HEK293 (cell line): ENCODE data around the gene VPS13D.

Experiments used
- CTCF ChIA-PET: fragments of 350-600 bp; formaldehyde crosslinking; extraction: SDS; loops from one replicate; lab custom pipeline; 2021; ENCODE audit warnings: antibody characterized with exemption; lab: Yijun Ruan, JAX
- POLR2A ChIA-PET: fragments of 300-600 bp; formaldehyde crosslinking; extraction: SDS; loops from one replicate; lab custom pipeline; 2020; ENCODE audit warnings: antibody characterized with exemption, inconsistent platforms; lab: Yijun Ruan, JAX
- H3K27ac ChIP-seq: fragments of 200-500 bp; sonication (Bioruptor generic); 2 replicates; pipeline ENCODE4 v1.5.1; 2014; ENCODE audit warnings: low read depth, low read length, control low read depth, inconsistent platforms; ENCODE audit errors: extremely low read depth
- H3K36me3 ChIP-seq, 2 experiments: fragments of 200-500 bp in 1 of 2; sonication (Bioruptor generic) in 1 of 2; 1 replicate in 1 of 2; 2 replicates in 1 of 2; pipeline ENCODE4 v1.5.1; 2014 to 2017; ENCODE audit warnings: inconsistent platforms in 2 of 2, low read length in 2 of 2; ENCODE audit not compliant: control insufficient read depth in 2 of 2, insufficient read depth in 1 of 2
- H3K4me1 ChIP-seq: fragments of 200-500 bp; sonication (Bioruptor generic); 2 replicates; pipeline ENCODE4 v1.5.1; 2014; ENCODE audit warnings: mild to moderate bottlenecking, low read length, inconsistent platforms; ENCODE audit not compliant: control insufficient read depth, insufficient read depth
- H3K4me3 ChIP-seq: 2 replicates; pipeline ENCODE4 v1.5.1; 2011; ENCODE audit warnings: low read depth, mild to moderate bottlenecking, control low read depth, low read length, moderate library complexity
- H3K9me3 ChIP-seq: fragments of 200-500 bp; sonication (Bioruptor generic); 2 replicates; pipeline ENCODE4 v1.5.1; 2014; ENCODE audit warnings: low read depth, low read length, inconsistent platforms; ENCODE audit not compliant: control insufficient read depth, insufficient read depth
- GLIS2 ChIP-seq: fragments of 450-650 bp; formaldehyde crosslinking; IDR thresholded peaks from 2 replicates; pipeline ENCODE4 v1.5.1; 2016; ENCODE audit warnings: missing biosample characterization, missing genetic modification characterization
- MZF1 ChIP-seq: fragments of 450-650 bp; formaldehyde crosslinking; IDR thresholded peaks from 2 replicates; pipeline ENCODE4 v1.5.1; 2017; ENCODE audit warnings: missing biosample characterization, missing genetic modification characterization, borderline replicate concordance
- OVOL3 ChIP-seq: fragments of 450-650 bp; formaldehyde crosslinking; IDR thresholded peaks from 2 replicates; pipeline ENCODE4 v1.5.1; 2016; ENCODE audit warnings: missing biosample characterization, missing genetic modification characterization
- RBAK ChIP-seq: fragments of 450-650 bp; formaldehyde crosslinking; IDR thresholded peaks from 2 replicates; pipeline ENCODE4 v1.5.1; 2016; ENCODE audit warnings: missing biosample characterization, missing genetic modification characterization
- ZBTB1 ChIP-seq: fragments of 450-650 bp; formaldehyde crosslinking; IDR thresholded peaks from 2 replicates; pipeline ENCODE4 v1.5.1; 2016; ENCODE audit warnings: missing biosample characterization, missing genetic modification characterization
- ZBTB17 ChIP-seq: fragments of 450-650 bp; formaldehyde crosslinking; IDR thresholded peaks from 2 replicates; pipeline ENCODE4 v1.5.1; 2016; ENCODE audit warnings: missing biosample characterization, missing genetic modification characterization
- ZBTB26 ChIP-seq: fragments of 450-650 bp; formaldehyde crosslinking; optimal IDR thresholded peaks from 2 replicates; pipeline ENCODE3; 2016; ENCODE audit warnings: missing biosample characterization, mild to moderate bottlenecking, missing genetic modification characterization
- ZNF114 ChIP-seq: fragments of 450-650 bp; formaldehyde crosslinking; IDR thresholded peaks from 2 replicates; pipeline ENCODE4 v1.5.0; 2017; ENCODE audit warnings: missing biosample characterization, missing genetic modification characterization
- ZNF140 ChIP-seq: fragments of 450-650 bp; formaldehyde crosslinking; IDR thresholded peaks from 2 replicates; pipeline ENCODE4 v1.5.1; 2016; ENCODE audit warnings: missing biosample characterization, missing genetic modification characterization
- ZNF175 ChIP-seq: fragments of 450-650 bp; formaldehyde crosslinking; IDR thresholded peaks from 2 replicates; pipeline ENCODE4 v1.5.1; 2016; ENCODE audit warnings: missing biosample characterization, missing genetic modification characterization
- ZNF362 ChIP-seq: fragments of 450-650 bp; formaldehyde crosslinking; IDR thresholded peaks from 2 replicates; pipeline ENCODE4 v1.5.1; 2016; ENCODE audit warnings: missing biosample characterization, missing genetic modification characterization
- ZNF394 ChIP-seq: fragments of 450-650 bp; formaldehyde crosslinking; IDR thresholded peaks from 2 replicates; pipeline ENCODE4 v1.5.1; 2016; ENCODE audit warnings: missing biosample characterization, missing genetic modification characterization, mild to moderate bottlenecking, moderate library complexity, borderline replicate concordance
- ZNF548 ChIP-seq: fragments of 450-650 bp; formaldehyde crosslinking; IDR thresholded peaks from 2 replicates; pipeline ENCODE4 v1.5.1; 2016; ENCODE audit warnings: missing biosample characterization, missing genetic modification characterization
- ZNF558 ChIP-seq: fragments of 450-650 bp; formaldehyde crosslinking; IDR thresholded peaks from 2 replicates; pipeline ENCODE4 v1.5.1; 2016; ENCODE audit warnings: missing biosample characterization, missing genetic modification characterization
- ZNF560 ChIP-seq: fragments of 450-650 bp; formaldehyde crosslinking; IDR thresholded peaks from 2 replicates; pipeline ENCODE4 v1.5.1; 2017; ENCODE audit warnings: missing biosample characterization, missing genetic modification characterization, borderline replicate concordance
- ZNF561 ChIP-seq: fragments of 450-650 bp; IDR thresholded peaks from 2 replicates; pipeline ENCODE4 v1.5.1; 2018; ENCODE audit warnings: missing biosample characterization, missing genetic modification characterization, borderline replicate concordance
- ZNF600 ChIP-seq: fragments of 450-650 bp; formaldehyde crosslinking; IDR thresholded peaks from 2 replicates; pipeline ENCODE4 v1.5.1; 2016; ENCODE audit warnings: missing biosample characterization, missing genetic modification characterization
- ZNF692 ChIP-seq: fragments of 450-650 bp; formaldehyde crosslinking; IDR thresholded peaks from 2 replicates; pipeline ENCODE4 v1.5.1; 2016; ENCODE audit warnings: missing biosample characterization, missing genetic modification characterization
- ZNF747 ChIP-seq: fragments of 450-650 bp; formaldehyde crosslinking; IDR thresholded peaks from 2 replicates; pipeline ENCODE4 v1.5.1; 2016; ENCODE audit warnings: missing biosample characterization, missing genetic modification characterization
- ZNF768 ChIP-seq: fragments of 450-650 bp; formaldehyde crosslinking; IDR thresholded peaks from 2 replicates; pipeline ENCODE4 v1.5.1; 2018; ENCODE audit warnings: missing biosample characterization, mild to moderate bottlenecking, missing genetic modification characterization
- ZNF785 ChIP-seq: fragments of 450-650 bp; formaldehyde crosslinking; IDR thresholded peaks from 2 replicates; pipeline ENCODE4 v1.5.1; 2016; ENCODE audit warnings: missing biosample characterization, missing genetic modification characterization
- TF ChIP-seq, protein P1 (sequence below): fragments of 450-650 bp; formaldehyde crosslinking; IDR thresholded peaks from 2 replicates; pipeline ENCODE4 v1.5.1; 2016; ENCODE audit warnings: missing biosample characterization, missing genetic modification characterization

The VPS13D gene

GRCh38 chr1:12439073-12439472, 209.2 kb downstream of the VPS13D start (continued):
- no peak for TF ChIP-seq ZNF175 (tag by site-specific recombination)
- TF ChIP-seq, protein P1, sequence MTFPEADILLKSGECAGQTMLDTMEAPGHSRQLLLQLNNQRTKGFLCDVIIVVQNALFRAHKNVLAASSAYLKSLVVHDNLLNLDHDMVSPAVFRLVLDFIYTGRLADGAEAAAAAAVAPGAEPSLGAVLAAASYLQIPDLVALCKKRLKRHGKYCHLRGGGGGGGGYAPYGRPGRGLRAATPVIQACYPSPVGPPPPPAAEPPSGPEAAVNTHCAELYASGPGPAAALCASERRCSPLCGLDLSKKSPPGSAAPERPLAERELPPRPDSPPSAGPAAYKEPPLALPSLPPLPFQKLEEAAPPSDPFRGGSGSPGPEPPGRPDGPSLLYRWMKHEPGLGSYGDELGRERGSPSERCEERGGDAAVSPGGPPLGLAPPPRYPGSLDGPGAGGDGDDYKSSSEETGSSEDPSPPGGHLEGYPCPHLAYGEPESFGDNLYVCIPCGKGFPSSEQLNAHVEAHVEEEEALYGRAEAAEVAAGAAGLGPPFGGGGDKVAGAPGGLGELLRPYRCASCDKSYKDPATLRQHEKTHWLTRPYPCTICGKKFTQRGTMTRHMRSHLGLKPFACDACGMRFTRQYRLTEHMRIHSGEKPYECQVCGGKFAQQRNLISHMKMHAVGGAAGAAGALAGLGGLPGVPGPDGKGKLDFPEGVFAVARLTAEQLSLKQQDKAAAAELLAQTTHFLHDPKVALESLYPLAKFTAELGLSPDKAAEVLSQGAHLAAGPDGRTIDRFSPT (tag by site-specific recombination): no peak

DNA sequence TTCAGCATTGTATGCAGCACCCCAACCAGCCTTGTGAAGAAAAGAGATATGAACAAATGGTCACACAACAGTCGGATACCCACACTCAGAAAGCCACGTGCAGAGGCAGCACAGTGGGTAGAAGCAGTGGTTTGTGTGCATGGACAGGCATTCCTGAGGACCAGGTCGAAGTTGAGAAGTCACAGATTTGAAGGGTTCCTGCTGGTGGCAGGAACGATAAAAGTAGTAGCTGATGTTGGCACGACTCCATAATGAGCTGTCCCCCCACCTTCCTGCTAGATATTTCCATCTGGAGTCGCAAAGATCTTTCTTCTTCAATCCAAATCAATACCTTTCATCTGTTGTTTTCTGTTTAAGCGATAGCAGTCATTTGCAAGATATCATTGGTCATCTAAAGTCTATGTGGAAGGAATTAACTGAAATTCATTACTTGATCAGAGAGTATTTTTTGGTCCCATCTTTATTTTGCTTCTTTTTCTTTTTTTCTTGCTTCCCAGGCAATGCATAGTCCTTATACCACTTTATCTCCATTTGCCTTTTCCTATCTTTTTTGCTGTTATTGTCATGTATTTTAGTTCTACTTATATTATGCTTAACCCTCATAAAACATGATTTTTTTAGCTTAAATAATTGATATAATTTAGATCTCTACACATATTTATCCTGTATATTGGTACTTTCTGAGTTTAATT, 211.7 kb downstream of the VPS13D start:
- TF ChIP-seq ZBTB17 (tag by site-specific recombination) (no peak), OVOL3 (tag by site-specific recombination) (no peak), ZBTB1 (tag by site-specific recombination) (no peak), ZNF692 (tag by site-specific recombination) (no peak), ZNF114 (tag by site-specific recombination) (no peak), ZNF140 (tag by site-specific recombination) (no peak), ZNF560 (no peak), ZNF558 (tag by site-specific recombination) (no peak), ZNF394 (tag by site-specific recombination) (no peak), ZNF600 (no peak), ZBTB26 (tag by site-specific recombination) (no peak), ZNF768 (no peak), RBAK (tag by site-specific recombination) (no peak), ZNF785 (tag by site-specific recombination) (no peak), ZNF747 (tag by site-specific recombination) (no peak), ZNF548 (tag by site-specific recombination) (no peak)
- Histone ChIP-seq H3K27ac (no peak overlapping the region), H3K36me3 (peaks cover 0 to 18% of the 10 kb centered on the region in 2 experiments; a peak in 1 of 3 replicates), H3K4me3 (no peak overlapping the region), H3K9me3 (no peaks in the 10 kb centered on the region), H3K4me1 (no peaks in the 10 kb centered on the region)
- ChIA-PET CTCF (interaction anchor here (0.7 kb wide), 1 partner anchor 157 kb away, joined by 5 read pairs; no protein-coding TSS in a partner anchor), POLR2A (interaction anchor here (1.3 kb wide), 1 partner anchor 36 kb away, joined by 3 read pairs; no protein-coding TSS in a partner anchor)

GRCh38 chr1:12442217-12442616, 212.4 kb downstream of the VPS13D start:
- H3K4me3 ChIP-seq: no peak overlapping the region
- no peaks in the 10 kb centered on the region for H3K9me3 ChIP-seq
- H3K4me1 ChIP-seq: no peaks in the 10 kb centered on the region
- peaks cover 0 to 18% of the 10 kb centered on the region in 2 experiments; a peak in 1 of 3 replicates for H3K36me3 ChIP-seq
- ChIA-PET CTCF (interaction anchor here (0.7 kb wide), 1 partner anchor 156 kb away, joined by 5 read pairs; no protein-coding TSS in a partner anchor), POLR2A (interaction anchor here (1.3 kb wide), 1 partner anchor 35 kb away, joined by 3 read pairs; no protein-coding TSS in a partner anchor)
- no peak for TF ChIP-seq ZNF561
- no peak for TF ChIP-seq ZNF362
- no peak for TF ChIP-seq MZF1
- no peak for TF ChIP-seq GLIS2
- no peak overlapping the region for H3K27ac ChIP-seq
